ENCODE measurements around the gene EBLN1.

EBLN1 gene

GRCh38 chr10:22247636-22248035, 29.8 kb upstream of the EBLN1 start:
- H3K27me3 ChIP-seq (ENCODE audit: insufficient read depth, low read length), result no peaks in the 10 kb centered on the region
- peaks cover 44% of the 10 kb centered on the region for H3K4me1 ChIP-seq (ENCODE audit: control insufficient read depth, insufficient read depth, low read length, unreplicated experiment)
- H2AFZ ChIP-seq (ENCODE audit: low read length, unreplicated experiment), result no peak overlapping the region
- H3K79me2 ChIP-seq (ENCODE audit: control insufficient read depth, insufficient read depth, low read length, unreplicated experiment), result peaks cover 13% of the 10 kb centered on the region
- H3K27ac ChIP-seq (ENCODE audit: low read depth, low read length), result peak overlapping the region; percentile 100
- H3K36me3 ChIP-seq (ENCODE audit: insufficient read depth, low read length), result no peaks in the 10 kb centered on the region
- H3K4me3 ChIP-seq (ENCODE audit: low read depth, low read length), result peak overlapping the region; percentile 43; the same call in 1 of the 2 replicates

GRCh38 chr10:22246680-22247391, 29.0 kb upstream of the EBLN1 start:
- H3K36me3 ChIP-seq (ENCODE audit: insufficient read depth, low read length), result no peaks in the 10 kb centered on the region
- H3K27ac ChIP-seq (ENCODE audit: low read depth, low read length), result peak overlapping the region; percentile 100
- H3K4me3 ChIP-seq (ENCODE audit: low read depth, low read length), result peak overlapping the region; percentile 43; the same call in 1 of the 2 replicates
- H3K27me3 ChIP-seq (ENCODE audit: insufficient read depth, low read length), result no peaks in the 10 kb centered on the region
- H2AFZ ChIP-seq (ENCODE audit: low read length, unreplicated experiment), result peak overlapping the region; percentile 76
- peaks cover 12% of the 10 kb centered on the region for H3K79me2 ChIP-seq (ENCODE audit: control insufficient read depth, insufficient read depth, low read length, unreplicated experiment)
- peaks cover 44% of the 10 kb centered on the region for H3K4me1 ChIP-seq (ENCODE audit: control insufficient read depth, insufficient read depth, low read length, unreplicated experiment)

GRCh38 chr10:22245567-22245966, 27.8 kb upstream of the EBLN1 start:
- Histone ChIP-seq H3K4me3 (ENCODE audit: low read depth, low read length) (no peak overlapping the region), H3K27me3 (ENCODE audit: insufficient read depth, low read length) (0 out of 2 replicates have a peak, but pooled peaks cover 3% of the 10 kb centered on the region), H3K36me3 (ENCODE audit: insufficient read depth, low read length) (no peaks in the 10 kb centered on the region), H3K4me1 (ENCODE audit: control insufficient read depth, insufficient read depth, low read length, unreplicated experiment) (peaks cover 41% of the 10 kb centered on the region), H3K79me2 (ENCODE audit: control insufficient read depth, insufficient read depth, low read length, unreplicated experiment) (peaks cover 2% of the 10 kb centered on the region), H3K27ac (ENCODE audit: low read depth, low read length) (peak overlapping the region; percentile 100), H2AFZ (ENCODE audit: low read length, unreplicated experiment) (no peak overlapping the region)

- no peaks in the 10 kb centered on the region for H3K36me3 ChIP-seq (ENCODE audit: insufficient read depth, low read length)
- peaks cover 34% of the 10 kb centered on the region for H3K4me1 ChIP-seq (ENCODE audit: control insufficient read depth, insufficient read depth, low read length, unreplicated experiment)
- no peak overlapping the region for H3K27ac ChIP-seq (ENCODE audit: low read depth, low read length)
- H3K79me2 ChIP-seq (ENCODE audit: control insufficient read depth, insufficient read depth, low read length, unreplicated experiment), result no peaks in the 10 kb centered on the region
- H3K27me3 ChIP-seq (ENCODE audit: insufficient read depth, low read length), result 0 out of 2 replicates have a peak, but pooled peaks cover 3% of the 10 kb centered on the region
- no peak overlapping the region for H3K4me3 ChIP-seq (ENCODE audit: low read depth, low read length)
- no peak overlapping the region for H2AFZ ChIP-seq (ENCODE audit: low read length, unreplicated experiment)
These were observed 27.0 kb upstream of the EBLN1 start for GRCh38 chr10:22244855-22245254.

GRCh38 chr10:22244001-22244400, 26.2 kb upstream of the EBLN1 start:
- H3K27ac ChIP-seq (ENCODE audit: low read depth, low read length), result no peak overlapping the region
- no peak overlapping the region for H3K4me3 ChIP-seq (ENCODE audit: low read depth, low read length)
- no peak overlapping the region for H2AFZ ChIP-seq (ENCODE audit: low read length, unreplicated experiment)
- no peaks in the 10 kb centered on the region for H3K36me3 ChIP-seq (ENCODE audit: insufficient read depth, low read length)
- peaks cover 34% of the 10 kb centered on the region for H3K4me1 ChIP-seq (ENCODE audit: control insufficient read depth, insufficient read depth, low read length, unreplicated experiment)
- 0 out of 2 replicates have a peak, but pooled peaks cover 3% of the 10 kb centered on the region for H3K27me3 ChIP-seq (ENCODE audit: insufficient read depth, low read length)
- H3K79me2 ChIP-seq (ENCODE audit: control insufficient read depth, insufficient read depth, low read length, unreplicated experiment), result no peaks in the 10 kb centered on the region

DNA sequence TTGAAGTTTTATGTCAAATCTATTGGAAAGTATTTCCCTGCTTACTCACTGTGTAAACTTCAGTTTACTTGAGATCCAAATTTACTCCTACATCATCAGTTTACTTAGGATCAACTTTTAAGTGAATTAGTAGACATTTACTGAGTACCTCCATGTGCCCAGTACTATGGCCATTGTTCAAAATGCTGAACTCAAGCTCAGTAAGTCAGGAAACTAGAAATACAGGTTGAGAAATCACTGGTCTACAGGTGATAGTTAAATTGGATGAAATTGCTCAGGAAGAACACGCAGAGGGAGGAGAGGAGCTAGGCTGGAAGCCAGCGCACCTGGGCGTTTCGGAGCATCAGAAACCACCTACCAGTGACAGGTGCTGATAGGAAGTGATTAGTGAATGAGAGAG, 25.5 kb upstream of the EBLN1 start:
- no peak overlapping the region for H2AFZ ChIP-seq (ENCODE audit: low read length, unreplicated experiment)
- H3K27ac ChIP-seq (ENCODE audit: low read depth, low read length), result no peak overlapping the region
- no peak overlapping the region for H3K4me3 ChIP-seq (ENCODE audit: low read depth, low read length)
- no peaks in the 10 kb centered on the region for H3K36me3 ChIP-seq (ENCODE audit: insufficient read depth, low read length)
- H3K27me3 ChIP-seq (ENCODE audit: insufficient read depth, low read length), result 0 out of 2 replicates have a peak, but pooled peaks cover 3% of the 10 kb centered on the region
- no peaks in the 10 kb centered on the region for H3K79me2 ChIP-seq (ENCODE audit: control insufficient read depth, insufficient read depth, low read length, unreplicated experiment)
- H3K4me1 ChIP-seq (ENCODE audit: control insufficient read depth, insufficient read depth, low read length, unreplicated experiment), result peaks cover 30% of the 10 kb centered on the region

DNA sequence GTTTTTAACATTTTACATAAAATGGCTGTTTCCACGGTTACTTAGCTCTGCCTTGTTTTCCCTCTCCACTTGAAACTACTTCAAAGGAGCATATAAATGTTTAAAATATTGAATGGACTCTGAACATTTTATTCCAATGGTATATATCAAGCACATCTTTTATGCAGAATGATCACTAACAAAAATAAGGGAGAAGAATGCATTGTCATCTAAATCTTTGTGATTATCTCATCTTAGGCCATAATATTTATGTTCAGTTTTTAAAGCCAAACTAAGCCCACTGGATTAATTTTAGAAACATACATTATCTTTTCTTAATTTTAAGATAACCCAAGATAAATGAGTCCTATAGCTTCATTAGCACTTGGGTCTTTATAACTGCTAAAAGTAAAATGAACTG, 13.4 kb upstream of the EBLN1 start:
- Histone ChIP-seq H3K27me3 (ENCODE audit: insufficient read depth, low read length) (peaks cover 5% of the 10 kb centered on the region; the same call in 1 of the 2 replicates), H3K4me3 (ENCODE audit: low read depth, low read length) (peak overlapping the region; percentile 81; the same call in 1 of the 2 replicates), H3K27ac (ENCODE audit: low read depth, low read length) (no peak overlapping the region), H2AFZ (ENCODE audit: low read length, unreplicated experiment) (peak overlapping the region; percentile 85), H3K79me2 (ENCODE audit: control insufficient read depth, insufficient read depth, low read length, unreplicated experiment) (no peaks in the 10 kb centered on the region), H3K36me3 (ENCODE audit: insufficient read depth, low read length) (no peaks in the 10 kb centered on the region), H3K4me1 (ENCODE audit: control insufficient read depth, insufficient read depth, low read length, unreplicated experiment) (peaks cover 7% of the 10 kb centered on the region)

GRCh38 chr10:22230158-22230833, 12.5 kb upstream of the EBLN1 start:
- Histone ChIP-seq H3K4me1 (ENCODE audit: control insufficient read depth, insufficient read depth, low read length, unreplicated experiment) (peaks cover 7% of the 10 kb centered on the region), H3K36me3 (ENCODE audit: insufficient read depth, low read length) (no peaks in the 10 kb centered on the region), H3K27ac (ENCODE audit: low read depth, low read length) (peak overlapping the region; percentile 55), H3K79me2 (ENCODE audit: control insufficient read depth, insufficient read depth, low read length, unreplicated experiment) (no peaks in the 10 kb centered on the region), H2AFZ (ENCODE audit: low read length, unreplicated experiment) (peak overlapping the region; percentile 85), H3K4me3 (ENCODE audit: low read depth, low read length) (peak overlapping the region; percentile 81), H3K27me3 (ENCODE audit: insufficient read depth, low read length) (0 out of 2 replicates have a peak, but pooled peaks cover under 1% of the 10 kb centered on the region)

DNA sequence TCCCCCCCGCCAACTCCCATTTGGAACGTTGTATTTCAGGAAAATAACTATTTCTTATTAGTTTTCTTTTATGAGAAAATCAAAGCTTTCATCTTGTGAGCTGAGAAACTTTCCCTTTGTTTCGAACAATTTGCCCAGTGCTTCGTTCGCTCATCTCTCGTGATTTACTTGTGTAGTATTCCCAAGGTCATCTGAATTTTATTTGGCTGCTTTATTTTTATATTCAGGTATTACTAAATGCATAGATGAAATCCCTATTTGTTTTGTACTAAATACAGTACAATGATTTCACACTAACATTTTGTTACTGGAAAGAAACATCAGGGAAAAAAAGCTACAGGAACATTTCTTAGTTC, 12.0 kb upstream of the EBLN1 start:
- Histone ChIP-seq H3K27ac (ENCODE audit: low read depth, low read length) (peak overlapping the region; percentile 55), H3K27me3 (ENCODE audit: insufficient read depth, low read length) (no peaks in the 10 kb centered on the region), H3K36me3 (ENCODE audit: insufficient read depth, low read length) (no peaks in the 10 kb centered on the region), H3K79me2 (ENCODE audit: control insufficient read depth, insufficient read depth, low read length, unreplicated experiment) (no peaks in the 10 kb centered on the region), H3K4me3 (ENCODE audit: low read depth, low read length) (peak overlapping the region; percentile 81), H2AFZ (ENCODE audit: low read length, unreplicated experiment) (peak overlapping the region; percentile 85), H3K4me1 (ENCODE audit: control insufficient read depth, insufficient read depth, low read length, unreplicated experiment) (peaks cover 7% of the 10 kb centered on the region)

GRCh38 chr10:22228943-22229801, 11.4 kb upstream of the EBLN1 start:
- Histone ChIP-seq H2AFZ (ENCODE audit: low read length, unreplicated experiment) (peak overlapping the region; percentile 85), H3K79me2 (ENCODE audit: control insufficient read depth, insufficient read depth, low read length, unreplicated experiment) (no peaks in the 10 kb centered on the region), H3K4me1 (ENCODE audit: control insufficient read depth, insufficient read depth, low read length, unreplicated experiment) (peaks cover 7% of the 10 kb centered on the region), H3K4me3 (ENCODE audit: low read depth, low read length) (peak overlapping the region; percentile 81), H3K36me3 (ENCODE audit: insufficient read depth, low read length) (no peaks in the 10 kb centered on the region), H3K27ac (ENCODE audit: low read depth, low read length) (peak overlapping the region; percentile 69), H3K27me3 (ENCODE audit: insufficient read depth, low read length) (no peaks in the 10 kb centered on the region)
